ENCODE data around the gene PDLIM1. TPM values are rescaled to one million over a fixed set of nuclear protein-coding genes. Genes with fewer than 3 reads are reported as not detected.

PDLIM1 gene
- total and polyA plus RNA-seq, 2 of the 13 experiments (the other 11 are each of a cell fraction or from before 2014, with no cell fraction given), result 119 to 123 TPM

GRCh38 chr10:95221124-95221523 is 69.7 kb downstream of the PDLIM1 start (continued):
- TF ChIP-seq MLXIP (CRISPR knock-in tag; IDR thresholded peaks at IDR 0.05; ENCODE audit: borderline replicate concordance), result no peak

GRCh38 chr10:95220539-95220938 is 70.3 kb downstream of the PDLIM1 start:
- WGBS (ENCODE audit: low lambda C conversion rate), result 86% methylated on average over 3 of the region's 3 CpGs
- H3K27me3 ChIP-seq (ENCODE audit: control insufficient read depth in 1 of 2, insufficient read depth in 2 of 2, low read length in 2 of 2), result no peaks in the 10 kb centered on the region
- H3K9me3 ChIP-seq (ENCODE audit: low read length), result no peaks in the 10 kb centered on the region
- no peak overlapping the region for H2AFZ ChIP-seq (ENCODE audit: low read length)
- DNase-seq (ENCODE audit: low spot score) (no peak), FAIRE-seq (no peak), ATAC-seq (no peak)
- ChIA-PET POLR2A (no interaction called here), CTCF (ENCODE audit: low intra/inter-chr PET ratio, low total read pairs) (no interaction called here)
- H3K27ac ChIP-seq (ENCODE audit: extremely low read length, insufficient read depth, low read length), result no peak overlapping the region
- no peak overlapping the region for H3K4me2 ChIP-seq (ENCODE audit: low read depth, low read length)
- H3K4me1 ChIP-seq (ENCODE audit: insufficient read depth, low read length), result peaks cover 5% of the 10 kb centered on the region; the same call in 1 of the 2 replicates
- H3K79me2 ChIP-seq (ENCODE audit: insufficient read depth, low read length), result no peaks in the 10 kb centered on the region
- no peaks in the 10 kb centered on the region for H4K20me1 ChIP-seq (ENCODE audit: insufficient read depth, low read length)
- no peak for TF ChIP-seq ZNF512 (CRISPR knock-in tag; IDR thresholded peaks at IDR 0.05)
- no peaks in the 10 kb centered on the region for H3K36me3 ChIP-seq (replicated peaks in 1 of 2; ENCODE audit: control insufficient read depth in 1 of 2, insufficient read depth in 2 of 2, low read length in 2 of 2)
- intact Hi-C loops (cut with micrococcal nuclease; ENCODE audit: unreplicated experiment), result no loop called here
- BruUV-seq (replicated peaks), result no TSS peak
- H3K4me3 ChIP-seq (replicated peaks in 1 of 3; ENCODE audit: insufficient read depth in 1 of 3, low read depth in 2 of 3, low read length in 3 of 3), result no peak overlapping the region
- no peak overlapping the region for H3K9ac ChIP-seq (ENCODE audit: insufficient read depth, low read depth, low read length)
- in situ Hi-C loops (cut with HindIII; ENCODE audit: extremely low pct_ligation_motif_present, low pct_unique_long_range_greater_than_20kb), result no loop called here
